H1 (cell line): Measurements from ENCODE around the gene GDF15. TPM values are rescaled to one million over a fixed set of nuclear protein-coding genes. Genes with fewer than 3 reads are reported as not detected.

Source experiments
- BCL11A ChIP-seq, 2 experiments: IDR thresholded peaks; one replicate each; pipeline ENCODE4 v1.6.1; 2011; ENCODE audit warnings: low read depth in 2 of 2, low read length in 2 of 2, mild to moderate bottlenecking in 2 of 2
- FOSL1 ChIP-seq: IDR thresholded peaks from 2 replicates; pipeline ENCODE4 v1.6.1; 2011; ENCODE audit warnings: mild to moderate bottlenecking, low read depth, low read length, moderate library complexity; ENCODE audit not compliant: insufficient read depth
- MAFK ChIP-seq: IDR thresholded peaks from 2 replicates; pipeline ENCODE4 v1.6.1; 2012; ENCODE audit warnings: low read depth, mild to moderate bottlenecking, improper control_type of control experiment, low read length
- POLR2A ChIP-seq, 2 experiments: IDR thresholded peaks; 1 replicate in 1 of 2; 2 replicates in 1 of 2; pipeline ENCODE4 v1.6.1; 2011; ENCODE audit warnings: low read depth in 2 of 2, low read length in 2 of 2, mild to moderate bottlenecking in 2 of 2; ENCODE audit errors: control extremely low read depth in 1 of 2
- SP4 ChIP-seq: IDR thresholded peaks from 2 replicates; pipeline ENCODE4 v1.6.1; 2012; ENCODE audit warnings: low read length, inconsistent platforms
- polyA plus RNA-seq, 7 experiments: library from polyadenylated mRNA; depleted of rRNA in 3 of 7; stranded (reverse) in 5 of 7; unstranded in 2 of 7; fragments of >200 nt in 5 of 7; fragments of 200-250 nt in 2 of 7; gene quantifications; 1 replicate in 5 of 7; 2 replicates in 1 of 7; 4 replicates in 1 of 7; pipeline versions ENCODE4 v1.2.1 to v1.2.3, GENCODE V29; 2011 to 2013; ENCODE audit warnings: missing spikeins in 2 of 7, mixed read lengths in 2 of 7
- total RNA-seq: library from RNA; stranded (reverse); fragmentation: NEBNext Ultra II Directional; extraction: Animal tissue kit (Norgen Biotek cat#: 25700); gene quantifications from 2 replicates; pipeline ENCODE4 v1.2.1, GENCODE V29; 2021

Gene GDF15
- total and polyA plus RNA-seq, 2 of the 8 experiments (the other 6 are each of a cell fraction or from before 2014, with no cell fraction given), result 4.1 to 8.5 TPM

DNA sequence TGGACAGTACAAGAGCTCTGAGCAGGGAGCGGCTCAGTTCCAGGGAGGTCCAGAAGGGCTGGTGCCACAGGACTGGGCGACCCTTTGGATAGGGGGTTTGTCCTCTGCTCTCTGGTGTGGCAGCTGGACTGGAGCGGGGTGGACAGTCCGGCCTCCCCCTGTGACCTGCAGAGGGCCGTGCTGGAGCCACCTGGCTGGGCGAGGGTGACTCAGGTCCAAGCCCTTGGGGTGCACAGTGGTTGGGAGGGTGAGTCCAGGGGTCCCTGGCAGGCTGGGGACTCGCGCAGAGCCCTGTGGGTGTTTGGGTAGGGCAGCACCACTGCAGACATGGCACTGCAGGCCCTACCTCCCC lies 40.4 kb downstream of the GDF15 start (continued):
- TF ChIP-seq BCL11A (IDR thresholded peaks at IDR 0.05; ENCODE audit: low read depth in 2 of 2, low read length in 2 of 2) (no peak), FOSL1 (no peak), MAFK (no peak), POLR2A (IDR thresholded peaks at IDR 0.05; ENCODE audit: control extremely low read depth in 1 of 2, low read depth in 2 of 2, low read length in 2 of 2) (no peak), SP4 (no peak)
